K562 (cell line): ENCODE results near the gene LRRC7. TPM values are rescaled to one million over a fixed set of nuclear protein-coding genes. Genes with fewer than 3 reads are reported as not detected.

ENCODE experiments used
- ATAC-seq: fragments of 200-7000 bp; cut with Tn5 transposase; 3 replicates; pipeline ENCODE4 v1.9.1; 2020; ENCODE audit warnings: moderate library complexity
- BruUV-seq: library from RNA; stranded (reverse); fragments of 400-500 nt; replicated peaks from 2 replicates; lab custom pipeline; 2021; lab: Mats Ljungman, UMichigan
- CTCF ChIA-PET: fragments of 300-600 bp; formaldehyde crosslinking; extraction: SDS; loops from one replicate; lab custom pipeline; 2021; ENCODE audit warnings: low intra/inter-chr PET ratio; lab: Yijun Ruan, JAX
- POLR2A ChIA-PET: fragments of 300-600, 350-650 bp; sonication (Branson Sonifier 250); formaldehyde crosslinking; extraction: SDS; loops from one replicate; lab custom pipeline; 2021; ENCODE audit warnings: antibody characterized with exemption, inconsistent platforms; lab: Yijun Ruan, JAX
- DNase-seq, 4 experiments: peaks; one replicate each; pipeline versions ENCODE4 v3.0.0 to v3.0.0-alpha.2; 2011 to 2018; ENCODE audit warnings: low spot score in 3 of 4, mixed read lengths in 3 of 4; ENCODE audit errors: extremely low read depth in 1 of 4
- FAIRE-seq: peaks from 2 replicates; lab custom pipeline; 2011; peaks lifted over from hg19 to GRCh38; lab: Jason Lieb, UNC
- H2AFZ ChIP-seq: 2 replicates; pipeline ENCODE4 v1.6.0; 2011; ENCODE audit warnings: low read depth, low read length, control low read depth, inconsistent platforms
- H3K27ac ChIP-seq: fragments of 200-600 bp; 3 replicates; pipeline ENCODE4 v1.8.0; 2011; ENCODE audit warnings: low read depth, mild to moderate bottlenecking, control low read depth, inconsistent platforms, low read length, moderate library complexity, mixed read lengths; ENCODE audit errors: extremely low read depth
- H3K27me3 ChIP-seq, 2 experiments: fragments of 300-600 bp in 1 of 2; 2 replicates in 1 of 2; 3 replicates in 1 of 2; pipeline versions ENCODE4 v1.6.0 to v1.8.0; 2011; ENCODE audit warnings: inconsistent platforms in 2 of 2, low read length in 2 of 2, mild to moderate bottlenecking in 1 of 2, mixed read lengths in 1 of 2, moderate library complexity in 1 of 2; ENCODE audit not compliant: control insufficient read depth in 2 of 2, insufficient read depth in 2 of 2
- H3K36me3 ChIP-seq: fragments of 300-600 bp; 3 replicates; pipeline ENCODE4 v1.8.0; 2011; ENCODE audit warnings: mild to moderate bottlenecking, low read length, inconsistent platforms; ENCODE audit not compliant: control insufficient read depth, insufficient read depth
- H3K4me1 ChIP-seq, 2 experiments: fragments of 200-600 bp in 1 of 2; replicated peaks in 1 of 2; 2 replicates in 1 of 2; 3 replicates in 1 of 2; pipeline versions ENCODE4 v1.5.1 to v1.8.0; 2011; ENCODE audit warnings: inconsistent platforms in 2 of 2, low read length in 2 of 2, mild to moderate bottlenecking in 1 of 2, mixed read lengths in 1 of 2, moderate library complexity in 1 of 2; ENCODE audit not compliant: control insufficient read depth in 2 of 2, insufficient read depth in 2 of 2
- H3K4me2 ChIP-seq: 2 replicates; pipeline ENCODE4 v1.6.1; 2011; ENCODE audit warnings: low read length, control low read depth, inconsistent platforms, mixed read lengths; ENCODE audit not compliant: insufficient read depth
- H3K4me3 ChIP-seq: fragments of 200-600 bp; sonication (generic), shearing (Covaris generic); 2 replicates; pipeline ENCODE4 v1.5.1; 2016; ENCODE audit warnings: control low read depth, inconsistent platforms
- H3K79me2 ChIP-seq: fragments of 200-600 bp; 3 replicates; pipeline ENCODE4 v1.8.0; 2011; ENCODE audit warnings: low read length, inconsistent platforms; ENCODE audit not compliant: control insufficient read depth, insufficient read depth
- H3K9ac ChIP-seq, 2 experiments: 2 replicates each; pipeline versions ENCODE4 v1.6.0 to v1.6.1; 2011; ENCODE audit warnings: low read depth in 2 of 2, low read length in 2 of 2, control low read depth in 1 of 2, inconsistent platforms in 1 of 2, mild to moderate bottlenecking in 1 of 2, mixed read lengths in 1 of 2; ENCODE audit not compliant: insufficient read depth in 1 of 2
- H3K9me1 ChIP-seq: one replicate; pipeline ENCODE4 v1.6.0; 2011; ENCODE audit warnings: inconsistent platforms, mild to moderate bottlenecking, low read length, moderate library complexity; ENCODE audit not compliant: control insufficient read depth, insufficient read depth
- H3K9me3 ChIP-seq: replicated peaks from 2 replicates; pipeline ENCODE4 v1.5.1; 2011; ENCODE audit warnings: low read depth, low read length, inconsistent platforms; ENCODE audit not compliant: control insufficient read depth, insufficient read depth
- H4K20me1 ChIP-seq: replicated peaks from 2 replicates; pipeline ENCODE4 v1.6.1; 2011; ENCODE audit warnings: low read length, inconsistent platforms, mixed read lengths; ENCODE audit not compliant: control insufficient read depth, insufficient read depth
- CUX1 ChIP-seq: fragments of 200-800 bp; sonication (Bioruptor generic); IDR thresholded peaks from 2 replicates; pipeline ENCODE4 v1.6.1; 2016; ENCODE audit warnings: missing genetic modification characterization, missing compliant biosample characterization
- HNRNPL ChIP-seq: fragments of 200-400 bp; formaldehyde crosslinking; IDR thresholded peaks from 2 replicates; pipeline ENCODE4 v1.6.1; 2017; ENCODE audit warnings: low read depth, mild to moderate bottlenecking, low read length
- HSF4 ChIP-seq: fragments of 250-450 bp; sonication (Bioruptor Pico); IDR thresholded peaks from 2 replicates; pipeline ENCODE4 v2.1.2; 2022; ENCODE audit warnings: mild to moderate bottlenecking, moderate library complexity, borderline replicate concordance
- NCOA1 ChIP-seq: fragments of 450-650 bp; IDR thresholded peaks from 2 replicates; pipeline ENCODE4 v1.6.1; 2016; ENCODE audit warnings: low read depth
- RCOR1 ChIP-seq, 2 experiments: IDR thresholded peaks; 2 replicates each; pipeline ENCODE4 v1.6.1; 2012; ENCODE audit warnings: low read depth in 2 of 2, low read length in 2 of 2, borderline replicate concordance in 1 of 2, improper control_type of control experiment in 1 of 2
- ZBTB40 ChIP-seq, 2 experiments: fragments of 450-650 bp in 1 of 2; sonication (generic) in 1 of 2; formaldehyde crosslinking in 1 of 2; IDR thresholded peaks; 2 replicates each; pipeline versions ENCODE4 v1.7.1 to v1.9.0; 2016 to 2022; ENCODE audit warnings: inconsistent platforms in 1 of 2, mild to moderate bottlenecking in 1 of 2, missing genetic modification reagents in 1 of 2
- ZFP36 ChIP-seq: fragments of 150-350 bp; IDR thresholded peaks from 2 replicates; pipeline ENCODE4 v1.6.1; 2018; ENCODE audit warnings: low read length, low read depth; ENCODE audit not compliant: partially characterized antibody
- ZNF408 ChIP-seq: fragments of 250-450 bp; sonication (Bioruptor Pico); IDR thresholded peaks from 2 replicates; pipeline ENCODE4 v1.4.0; 2020; ENCODE audit warnings: low read depth, mild to moderate bottlenecking, moderate library complexity
- WGBS: fragments of 100-300 bp; shearing (Covaris generic); methylation state at CpG from one replicate; pipeline ENCODE4 v1.1.6; 2016; ENCODE audit warnings: low coverage, mixed read lengths; ENCODE audit not compliant: insufficient coverage; ENCODE audit errors: missing lambda C conversion rate; 5-methylcytosine and 5-hydroxymethylcytosine counted together
- in situ Hi-C: fragments of 300-500 bp; cut with MboI; formaldehyde crosslinking; loops from 4 replicates; pipeline ENCODE4 v1.15.0; 2018; ENCODE audit warnings: inconsistent platforms, mixed read lengths
- intact Hi-C: fragments of 100-400 bp; cut with micrococcal nuclease; formaldehyde crosslinking; loops from 2 replicates; pipeline ENCODE4 v1.14.2; 2022
- polyA plus RNA-seq, 8 experiments: library from polyadenylated mRNA; depleted of rRNA in 4 of 8; stranded (reverse) in 5 of 8; unstranded in 3 of 8; fragments of >200 nt; fragmentation: Nextera tagmentation in 2 of 8; fragmentation: Illumina TruSeq in 1 of 8; extraction: Ambion mirVana in 2 of 8; extraction: Trizol in 1 of 8; gene quantifications; 2 replicates each; pipeline versions ENCODE4 v1.2.1 to v1.2.3, GENCODE V29; 2011 to 2014; ENCODE audit warnings: inconsistent platforms in 1 of 8, missing spikeins in 1 of 8
- total RNA-seq, 7 experiments: library from RNA; depleted of rRNA in 6 of 7; stranded (reverse); fragments of >200 nt in 6 of 7; fragmentation: Illumina TruSeq in 2 of 7; extraction: Trizol in 2 of 7; gene quantifications; 2 replicates each; pipeline versions ENCODE4 v1.2.1 to v1.2.3, GENCODE V29; 2011 to 2021; ENCODE audit warnings: low replicate concordance in 1 of 7

Gene LRRC7
- total and polyA plus RNA-seq, 9 of the 15 experiments (the other 6 are each of a cell fraction or from before 2014, with no cell fraction given), result 0.09 to 0.94 (median 0.49) TPM

GRCh38 chr1:69527273-69527672 lies 40.4 kb upstream of the LRRC7 start:
- POLR2A ChIA-PET, result no interaction called here
- TF ChIP-seq HSF4 (CRISPR knock-in tag) (no peak), HNRNPL (no peak), ZBTB40 (IDR thresholded peaks at IDR 0.05) (no peak), ZBTB40 (CRISPR knock-in tag; IDR thresholded peaks at IDR 0.05) (no peak), RCOR1 (IDR thresholded peaks at IDR 0.05; ENCODE audit: borderline replicate concordance in 1 of 2, low read depth in 2 of 2, low read length in 2 of 2) (no peak), ZNF408 (CRISPR knock-in tag) (no peak), ZFP36 (no peak), NCOA1 (no peak), CUX1 (CRISPR knock-in tag) (no peak)

More at GRCh38 chr1:69527273-69527672, 40.4 kb upstream of the LRRC7 start:
- no peak for ATAC-seq
- H3K27ac ChIP-seq, result no peak overlapping the region
- intact Hi-C loops, result no loop called here
- H3K9me3 ChIP-seq, result no peaks in the 10 kb centered on the region
- no TSS peak for BruUV-seq
- no peak for FAIRE-seq
- H3K9me1 ChIP-seq, result no peaks in the 10 kb centered on the region
- WGBS, result 22% methylated on average over 2 of the region's 2 CpGs
- no peak overlapping the region for H2AFZ ChIP-seq
- H3K36me3 ChIP-seq, result no peaks in the 10 kb centered on the region
- H3K79me2 ChIP-seq, result no peaks in the 10 kb centered on the region
- in situ Hi-C loops, result no loop called here
- H3K4me3 ChIP-seq, result no peak overlapping the region
- no peak overlapping the region for H3K9ac ChIP-seq
- CTCF ChIA-PET, result interaction anchor here (0.5 kb wide), 1 partner anchor 1197 kb away, joined by 3 read pairs; no protein-coding TSS in a partner anchor
- no peak for DNase-seq
- H3K27me3 ChIP-seq, result no peaks in the 10 kb centered on the region
- H4K20me1 ChIP-seq, result no peaks in the 10 kb centered on the region
- peaks cover 0 to 14% of the 10 kb centered on the region in 2 experiments; a peak in 2 of 5 replicates for H3K4me1 ChIP-seq
- H3K4me2 ChIP-seq, result no peak overlapping the region
